C4-2B (cell line): ENCODE data around the gene UQCRC1.

Experiments used
- ZFX ChIP-seq: fragments of 450-650 bp; IDR thresholded peaks from 2 replicates; pipeline ENCODE4 v1.6.1; 2017
- TF ChIP-seq, protein P1 (sequence below): fragments of 450-650 bp; conservative IDR thresholded peaks from 2 replicates; pipeline ENCODE4 v1.5.1; 2017; ENCODE audit warnings: mild to moderate bottlenecking

DNA sequence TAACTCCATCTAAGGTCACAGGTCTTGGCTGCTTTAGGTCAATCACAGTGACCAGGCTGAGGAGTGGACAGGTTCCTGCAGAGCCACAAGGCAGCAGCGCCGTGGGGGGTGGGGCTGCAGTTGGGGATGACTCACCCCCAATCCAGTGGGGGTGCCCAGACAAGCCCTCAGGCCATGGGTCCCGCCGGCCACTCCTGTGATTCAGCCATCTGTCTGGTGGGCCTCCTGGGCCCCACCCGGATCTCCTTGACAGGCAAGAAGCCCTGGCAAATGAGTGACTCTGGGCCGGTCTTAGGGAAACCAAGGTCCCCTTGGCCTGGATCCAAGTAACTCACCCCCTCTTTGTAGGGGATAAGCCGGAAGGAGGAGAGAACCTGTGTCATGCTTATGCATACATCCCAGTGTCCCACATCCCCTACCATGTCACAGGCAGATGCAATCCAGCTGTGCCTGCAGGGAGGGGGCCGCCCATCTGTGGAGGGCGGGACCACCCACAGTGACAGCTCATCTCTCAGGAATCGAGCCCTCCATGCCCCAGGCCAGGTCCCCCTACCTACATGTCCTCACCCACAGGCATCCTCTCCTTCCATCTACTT, 13.8 kb downstream of the UQCRC1 start:
- TF ChIP-seq, protein P1, sequence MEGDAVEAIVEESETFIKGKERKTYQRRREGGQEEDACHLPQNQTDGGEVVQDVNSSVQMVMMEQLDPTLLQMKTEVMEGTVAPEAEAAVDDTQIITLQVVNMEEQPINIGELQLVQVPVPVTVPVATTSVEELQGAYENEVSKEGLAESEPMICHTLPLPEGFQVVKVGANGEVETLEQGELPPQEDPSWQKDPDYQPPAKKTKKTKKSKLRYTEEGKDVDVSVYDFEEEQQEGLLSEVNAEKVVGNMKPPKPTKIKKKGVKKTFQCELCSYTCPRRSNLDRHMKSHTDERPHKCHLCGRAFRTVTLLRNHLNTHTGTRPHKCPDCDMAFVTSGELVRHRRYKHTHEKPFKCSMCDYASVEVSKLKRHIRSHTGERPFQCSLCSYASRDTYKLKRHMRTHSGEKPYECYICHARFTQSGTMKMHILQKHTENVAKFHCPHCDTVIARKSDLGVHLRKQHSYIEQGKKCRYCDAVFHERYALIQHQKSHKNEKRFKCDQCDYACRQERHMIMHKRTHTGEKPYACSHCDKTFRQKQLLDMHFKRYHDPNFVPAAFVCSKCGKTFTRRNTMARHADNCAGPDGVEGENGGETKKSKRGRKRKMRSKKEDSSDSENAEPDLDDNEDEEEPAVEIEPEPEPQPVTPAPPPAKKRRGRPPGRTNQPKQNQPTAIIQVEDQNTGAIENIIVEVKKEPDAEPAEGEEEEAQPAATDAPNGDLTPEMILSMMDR: no peak
- no peak for TF ChIP-seq ZFX
